ENCODE results near the gene CUEDC1. TPM values are rescaled to one million over a fixed set of nuclear protein-coding genes. Genes with fewer than 3 reads are reported as not detected.

The CUEDC1 gene
- total and polyA plus RNA-seq, 2 of the 13 experiments (the other 11 are each of a cell fraction or from before 2014, with no cell fraction given) = 7.4 to 12.9 TPM

- TF ChIP-seq FOXP4 (CRISPR knock-in tag; IDR thresholded peaks at IDR 0.05) = no peak
- TF ChIP-seq JUNB (CRISPR knock-in tag; IDR thresholded peaks at IDR 0.05; ENCODE audit: borderline replicate concordance) = no peak
- no peak for TF ChIP-seq ZNF451 (CRISPR knock-in tag; IDR thresholded peaks at IDR 0.05)
- no peak for TF ChIP-seq AHR (CRISPR knock-in tag; IDR thresholded peaks at IDR 0.05)
Measured at GRCh38 chr17:57862694-57863667, 92.2 kb downstream of the CUEDC1 start (continued).

GRCh38 chr17:57861790-57862693 lies 93.2 kb downstream of the CUEDC1 start:
- peaks cover 14% of the 10 kb centered on the region for H3K79me2 ChIP-seq (ENCODE audit: insufficient read depth, low read length)
- no peaks in the 10 kb centered on the region; a peak in 1 of 5 replicates for H3K27me3 ChIP-seq (ENCODE audit: control insufficient read depth in 1 of 2, insufficient read depth in 2 of 2, low read length in 2 of 2)
- ChIA-PET POLR2A (interaction anchor here (0.6 to 9.4 kb wide), 19 partner anchors 8 to 222 kb away, joined by 3 to 177 read pairs (median 7); partner anchors contain the start of genes CUEDC1, MRPS23, SRSF1 and VEZF1), CTCF (ENCODE audit: low intra/inter-chr PET ratio, low total read pairs) (no interaction called here)
- H3K4me3 ChIP-seq (replicated peaks in 1 of 3; ENCODE audit: insufficient read depth in 1 of 3, low read depth in 2 of 3, low read length in 3 of 3) = peak overlapping the region; percentile 71 to 90 (median 81)
- no peaks in the 10 kb centered on the region for H4K20me1 ChIP-seq (ENCODE audit: insufficient read depth, low read length)
- WGBS (ENCODE audit: low lambda C conversion rate) = 3% methylated on average over 27 of the region's 58 CpGs
- peaks cover 59% of the 10 kb centered on the region for H3K4me1 ChIP-seq (ENCODE audit: insufficient read depth, low read length)
- peak overlapping the region; percentile 77 for H3K9ac ChIP-seq (ENCODE audit: insufficient read depth, low read depth, low read length)
- peak overlapping the region; percentile 88 for H3K4me2 ChIP-seq (ENCODE audit: low read depth, low read length)
- H3K36me3 ChIP-seq (replicated peaks in 1 of 2; ENCODE audit: control insufficient read depth in 1 of 2, insufficient read depth in 2 of 2, low read length in 2 of 2) = peaks cover 0 to 6% of the 10 kb centered on the region in 2 experiments; a peak in 1 of 5 replicates
- H2AFZ ChIP-seq (ENCODE audit: low read length) = no peak overlapping the region
- no TSS peak for BruUV-seq (replicated peaks)
- DNase-seq (ENCODE audit: low spot score) = peak; percentile 54
- in situ Hi-C loops (cut with HindIII; ENCODE audit: extremely low pct_ligation_motif_present, low pct_unique_long_range_greater_than_20kb) (loop anchor here (5.0 kb wide), 1 partner anchor 135 kb away; no protein-coding TSS in a partner anchor), intact Hi-C loops (cut with micrococcal nuclease; ENCODE audit: unreplicated experiment) (loop anchor here (1.0 kb wide), 1 partner anchor 41 kb away; no protein-coding TSS in a partner anchor)
- peak overlapping the region; percentile 77 for H3K27ac ChIP-seq (ENCODE audit: extremely low read length, insufficient read depth, low read length)
- ATAC-seq = peak; percentile 72
- H3K9me3 ChIP-seq (ENCODE audit: low read length) = no peaks in the 10 kb centered on the region
- no peak for FAIRE-seq
- TF ChIP-seq EZH2 (conservative IDR thresholded peaks at IDR 0.05; ENCODE audit: low read depth, low read length) (no peak), DMTF1 (CRISPR knock-in tag; IDR thresholded peaks at IDR 0.05) (peak; percentile 79; the same call in 1 of the 2 replicates), DNMT3B (CRISPR knock-in tag; conservative IDR thresholded peaks at IDR 0.05) (no peak), ZNF230 (CRISPR knock-in tag; IDR thresholded peaks at IDR 0.05) (peak; percentile 86; the same call in 1 of the 2 replicates), ZNF33B (CRISPR knock-in tag; IDR thresholded peaks at IDR 0.05) (no peak; the same call in none of the 2 replicates), ATF7-NPFF (CRISPR knock-in tag; IDR thresholded peaks at IDR 0.05; ENCODE audit: low read depth) (peak; percentile 97), ZNF367 (CRISPR knock-in tag; IDR thresholded peaks at IDR 0.05; ENCODE audit: borderline replicate concordance) (peak; percentile 62; the same call in 1 of the 2 replicates), BRCA1 (CRISPR knock-in tag; IDR thresholded peaks at IDR 0.05) (peak; percentile 97), POGK (CRISPR knock-in tag; conservative IDR thresholded peaks at IDR 0.05) (peak; percentile 55)

Data from HepG2 (cell line).